ENCODE data around the gene DOCK2.

- TF ChIP-seq, protein P1, sequence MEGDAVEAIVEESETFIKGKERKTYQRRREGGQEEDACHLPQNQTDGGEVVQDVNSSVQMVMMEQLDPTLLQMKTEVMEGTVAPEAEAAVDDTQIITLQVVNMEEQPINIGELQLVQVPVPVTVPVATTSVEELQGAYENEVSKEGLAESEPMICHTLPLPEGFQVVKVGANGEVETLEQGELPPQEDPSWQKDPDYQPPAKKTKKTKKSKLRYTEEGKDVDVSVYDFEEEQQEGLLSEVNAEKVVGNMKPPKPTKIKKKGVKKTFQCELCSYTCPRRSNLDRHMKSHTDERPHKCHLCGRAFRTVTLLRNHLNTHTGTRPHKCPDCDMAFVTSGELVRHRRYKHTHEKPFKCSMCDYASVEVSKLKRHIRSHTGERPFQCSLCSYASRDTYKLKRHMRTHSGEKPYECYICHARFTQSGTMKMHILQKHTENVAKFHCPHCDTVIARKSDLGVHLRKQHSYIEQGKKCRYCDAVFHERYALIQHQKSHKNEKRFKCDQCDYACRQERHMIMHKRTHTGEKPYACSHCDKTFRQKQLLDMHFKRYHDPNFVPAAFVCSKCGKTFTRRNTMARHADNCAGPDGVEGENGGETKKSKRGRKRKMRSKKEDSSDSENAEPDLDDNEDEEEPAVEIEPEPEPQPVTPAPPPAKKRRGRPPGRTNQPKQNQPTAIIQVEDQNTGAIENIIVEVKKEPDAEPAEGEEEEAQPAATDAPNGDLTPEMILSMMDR (optimal IDR thresholded peaks at IDR 0.05 in 1 of 3, IDR thresholded peaks at IDR 0.05 in 1 of 3, conservative IDR thresholded peaks at IDR 0.05 in 1 of 3; ENCODE audit: extremely low read depth in 1 of 3, insufficient read depth in 2 of 3, low read length in 3 of 3) = peak in 2 of 3 experiments; percentile 20 to 23
- TF ChIP-seq EZH2 (IDR thresholded peaks at IDR 0.05; ENCODE audit: low read length) = no peak
These were observed 189.5 kb downstream of the DOCK2 start for GRCh38 chr5:169826618-169827017.

Data from keratinocyte (primary cell).